ENCODE results near the gene PLCL2. TPM values are rescaled to one million over a fixed set of nuclear protein-coding genes. Genes with fewer than 3 reads are reported as not detected.

PLCL2 gene
- polyA plus RNA-seq, 1 experiment = 1.9 TPM

DNA sequence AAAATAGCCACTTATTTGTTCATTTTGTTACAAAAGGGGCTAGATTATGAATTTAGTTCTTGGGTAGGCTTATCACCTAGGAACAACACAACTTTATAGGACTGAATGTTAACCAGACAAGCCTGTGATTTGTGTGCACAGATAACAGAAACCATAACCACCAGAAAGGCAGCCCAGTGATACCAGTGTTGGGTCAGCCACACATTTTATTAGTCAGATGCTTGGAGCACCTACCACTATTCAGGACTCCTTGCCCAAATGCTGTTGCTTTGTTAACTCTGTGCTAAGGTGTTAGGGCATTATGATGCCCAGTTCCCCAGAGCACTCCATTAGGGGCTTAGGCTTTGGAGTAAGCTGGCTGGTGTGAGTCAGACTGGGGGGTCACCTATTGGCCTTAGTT is 22.5 kb downstream of the PLCL2 start:
- DNase-seq (ENCODE audit: low read depth) = no peak
- H3K36me3 ChIP-seq (ENCODE audit: control insufficient read depth, insufficient read depth, low read length) = no peaks in the 10 kb centered on the region
- no peak overlapping the region for H3K4me3 ChIP-seq (ENCODE audit: low read depth, low read length)
- POLR2A ChIA-PET = no interaction called here
- CTCF ChIA-PET = interaction anchor here (0.6 to 2.5 kb wide), 3 partner anchors 10 to 357 kb away, joined by 4 to 6 read pairs (median 4); no protein-coding TSS in a partner anchor
- TF ChIP-seq, protein P1, sequence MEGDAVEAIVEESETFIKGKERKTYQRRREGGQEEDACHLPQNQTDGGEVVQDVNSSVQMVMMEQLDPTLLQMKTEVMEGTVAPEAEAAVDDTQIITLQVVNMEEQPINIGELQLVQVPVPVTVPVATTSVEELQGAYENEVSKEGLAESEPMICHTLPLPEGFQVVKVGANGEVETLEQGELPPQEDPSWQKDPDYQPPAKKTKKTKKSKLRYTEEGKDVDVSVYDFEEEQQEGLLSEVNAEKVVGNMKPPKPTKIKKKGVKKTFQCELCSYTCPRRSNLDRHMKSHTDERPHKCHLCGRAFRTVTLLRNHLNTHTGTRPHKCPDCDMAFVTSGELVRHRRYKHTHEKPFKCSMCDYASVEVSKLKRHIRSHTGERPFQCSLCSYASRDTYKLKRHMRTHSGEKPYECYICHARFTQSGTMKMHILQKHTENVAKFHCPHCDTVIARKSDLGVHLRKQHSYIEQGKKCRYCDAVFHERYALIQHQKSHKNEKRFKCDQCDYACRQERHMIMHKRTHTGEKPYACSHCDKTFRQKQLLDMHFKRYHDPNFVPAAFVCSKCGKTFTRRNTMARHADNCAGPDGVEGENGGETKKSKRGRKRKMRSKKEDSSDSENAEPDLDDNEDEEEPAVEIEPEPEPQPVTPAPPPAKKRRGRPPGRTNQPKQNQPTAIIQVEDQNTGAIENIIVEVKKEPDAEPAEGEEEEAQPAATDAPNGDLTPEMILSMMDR (IDR thresholded peaks at IDR 0.05; ENCODE audit: insufficient read depth, low read depth, low read length) = no peak
- H3K27me3 ChIP-seq (ENCODE audit: control insufficient read depth, insufficient read depth, low read length) = no peaks in the 10 kb centered on the region

DNA sequence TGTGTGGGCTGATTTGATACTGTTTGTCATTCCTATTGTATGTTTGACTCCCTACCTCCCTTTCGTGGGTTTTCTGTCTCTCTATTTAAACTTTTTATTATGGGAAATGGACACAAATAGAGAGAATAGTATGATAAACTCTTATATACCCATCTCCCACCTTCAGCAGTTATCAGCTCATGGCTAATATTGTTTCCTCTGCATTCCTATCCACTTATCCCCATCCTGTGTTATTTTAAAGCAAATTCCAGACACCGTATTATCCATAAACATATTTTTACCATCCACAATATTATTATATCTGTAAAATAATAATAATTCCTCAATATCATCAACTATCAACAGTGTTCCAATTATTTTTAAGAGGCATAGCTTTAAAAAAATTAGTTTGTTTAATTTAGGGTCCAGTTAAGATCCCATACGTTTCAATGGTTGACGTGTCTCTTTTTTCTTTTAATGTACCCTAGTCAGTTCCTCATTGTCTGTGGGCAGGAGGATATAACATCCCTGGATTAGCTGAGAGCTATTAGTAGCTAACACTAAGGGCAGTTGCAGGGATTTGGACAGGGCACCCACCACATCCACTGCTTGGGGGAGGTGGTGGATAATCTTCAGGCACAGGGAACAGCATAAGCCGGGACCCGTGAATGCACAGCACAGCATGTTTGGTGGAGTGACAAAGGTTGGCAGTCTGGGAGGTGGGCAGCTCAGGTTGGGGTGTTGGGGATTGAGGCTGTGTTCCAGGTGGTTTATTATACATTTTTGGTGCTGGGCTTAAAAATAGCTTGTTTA is 23.5 kb downstream of the PLCL2 start:
- no peak for DNase-seq (ENCODE audit: low read depth)
- Histone ChIP-seq H3K4me3 (ENCODE audit: low read depth, low read length) (no peak overlapping the region), H3K36me3 (ENCODE audit: control insufficient read depth, insufficient read depth, low read length) (no peaks in the 10 kb centered on the region), H3K27me3 (ENCODE audit: control insufficient read depth, insufficient read depth, low read length) (no peaks in the 10 kb centered on the region)
- ChIA-PET CTCF (interaction anchor here (0.6 to 1.5 kb wide), 4 partner anchors 8 to 358 kb away, joined by 3 to 5 read pairs (median 4); partner anchors contain the start of gene PLCL2), POLR2A (no interaction called here)
- TF ChIP-seq, protein P1 (IDR thresholded peaks at IDR 0.05; ENCODE audit: insufficient read depth, low read depth, low read length) = no peak

DNA sequence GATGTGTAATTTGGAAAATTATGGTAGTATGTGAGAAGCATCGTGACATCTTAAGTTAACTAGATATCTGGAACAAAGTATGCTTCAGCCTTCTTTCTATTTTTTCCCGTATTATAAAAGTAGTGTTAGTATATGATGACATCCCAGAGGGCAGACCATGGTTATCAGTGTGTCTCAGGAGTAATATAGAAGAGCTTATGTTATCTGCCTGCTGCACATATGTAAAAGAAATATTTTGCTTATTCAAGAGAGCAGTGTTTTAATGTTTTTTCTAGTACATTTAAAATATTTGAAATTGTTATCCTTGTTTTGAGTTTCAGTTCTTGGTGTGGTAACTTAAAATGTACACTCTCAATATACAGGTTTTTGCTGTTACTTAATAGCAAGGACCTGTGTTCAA is 24.1 kb downstream of the PLCL2 start:
- ChIA-PET CTCF (interaction anchor here (0.9 to 1.5 kb wide), 3 partner anchors 9 to 24 kb away, joined by 3 to 5 read pairs (median 4); partner anchors contain the start of gene PLCL2), POLR2A (no interaction called here)
- Histone ChIP-seq H3K27me3 (ENCODE audit: control insufficient read depth, insufficient read depth, low read length) (no peaks in the 10 kb centered on the region), H3K36me3 (ENCODE audit: control insufficient read depth, insufficient read depth, low read length) (no peaks in the 10 kb centered on the region), H3K4me3 (ENCODE audit: low read depth, low read length) (no peak overlapping the region)
- DNase-seq (ENCODE audit: low read depth) = no peak
- TF ChIP-seq, protein P1 (IDR thresholded peaks at IDR 0.05; ENCODE audit: insufficient read depth, low read depth, low read length) = no peak

DNA sequence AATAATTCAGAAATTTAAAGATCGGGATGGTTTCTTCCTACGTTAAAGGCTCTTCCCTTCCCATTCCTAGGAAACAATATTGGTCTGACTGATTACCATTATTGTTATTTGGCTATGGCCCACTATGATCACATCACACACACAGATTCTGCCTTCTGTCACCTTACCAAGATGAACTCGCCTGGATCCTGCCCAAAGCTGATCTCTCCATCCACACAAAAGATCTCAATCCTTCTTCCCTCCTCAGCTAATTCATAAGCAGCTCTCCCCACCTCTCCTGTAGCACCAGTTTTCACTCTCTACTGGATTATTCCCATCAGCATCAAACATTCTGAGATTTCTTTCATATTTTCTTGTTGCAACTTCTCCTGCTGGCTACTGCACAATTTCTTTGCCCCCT is 25.0 kb downstream of the PLCL2 start:
- Histone ChIP-seq H3K36me3 (ENCODE audit: control insufficient read depth, insufficient read depth, low read length) (no peaks in the 10 kb centered on the region), H3K4me3 (ENCODE audit: low read depth, low read length) (no peak overlapping the region), H3K27me3 (ENCODE audit: control insufficient read depth, insufficient read depth, low read length) (no peaks in the 10 kb centered on the region)
- POLR2A ChIA-PET = no interaction called here
- CTCF ChIA-PET = no interaction called here
- TF ChIP-seq, protein P1 (IDR thresholded peaks at IDR 0.05; ENCODE audit: insufficient read depth, low read depth, low read length) = no peak
- DNase-seq (ENCODE audit: low read depth) = no peak

DNA sequence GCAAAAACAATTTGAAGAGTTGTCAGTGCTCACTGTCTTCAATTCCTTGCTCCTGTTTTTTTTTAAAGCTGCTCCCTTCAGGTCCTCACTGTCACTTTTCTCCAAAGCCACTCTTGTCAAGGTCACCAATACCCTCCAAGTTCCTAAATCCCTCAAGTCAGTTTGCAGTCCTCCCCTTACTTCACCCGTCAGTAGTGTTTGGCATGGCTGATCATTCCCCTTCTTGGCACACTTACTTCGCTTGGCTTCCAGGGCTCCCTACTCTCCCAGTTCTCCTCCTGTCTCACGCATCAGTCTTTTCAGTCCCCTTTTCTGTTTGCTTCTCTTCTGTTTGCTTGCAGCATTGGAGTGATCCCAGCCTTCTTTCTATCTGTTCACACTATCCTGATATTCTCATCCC is 25.5 kb downstream of the PLCL2 start:
- CTCF ChIA-PET = no interaction called here
- POLR2A ChIA-PET = no interaction called here
- no peaks in the 10 kb centered on the region for H3K36me3 ChIP-seq (ENCODE audit: control insufficient read depth, insufficient read depth, low read length)
- TF ChIP-seq, protein P1 (IDR thresholded peaks at IDR 0.05; ENCODE audit: insufficient read depth, low read depth, low read length) = no peak
- DNase-seq (ENCODE audit: low read depth) = no peak
- H3K4me3 ChIP-seq (ENCODE audit: low read depth, low read length) = no peak overlapping the region
- H3K27me3 ChIP-seq (ENCODE audit: control insufficient read depth, insufficient read depth, low read length) = no peaks in the 10 kb centered on the region
